HEK293 (cell line): ENCODE measurements around the gene UBE2G1.

Experiments
- CTCF ChIA-PET: fragments of 350-600 bp; formaldehyde crosslinking; extraction: SDS; loops from one replicate; lab custom pipeline; 2021; ENCODE audit warnings: antibody characterized with exemption; lab: Yijun Ruan, JAX
- POLR2A ChIA-PET: fragments of 300-600 bp; formaldehyde crosslinking; extraction: SDS; loops from one replicate; lab custom pipeline; 2020; ENCODE audit warnings: antibody characterized with exemption, inconsistent platforms; lab: Yijun Ruan, JAX
- H3K27ac ChIP-seq: fragments of 200-500 bp; sonication (Bioruptor generic); 2 replicates; pipeline ENCODE4 v1.5.1; 2014; ENCODE audit warnings: low read depth, low read length, control low read depth, inconsistent platforms; ENCODE audit errors: extremely low read depth
- H3K36me3 ChIP-seq, 2 experiments: fragments of 200-500 bp in 1 of 2; sonication (Bioruptor generic) in 1 of 2; 1 replicate in 1 of 2; 2 replicates in 1 of 2; pipeline ENCODE4 v1.5.1; 2014 to 2017; ENCODE audit warnings: inconsistent platforms in 2 of 2, low read length in 2 of 2; ENCODE audit not compliant: control insufficient read depth in 2 of 2, insufficient read depth in 1 of 2
- H3K4me1 ChIP-seq: fragments of 200-500 bp; sonication (Bioruptor generic); 2 replicates; pipeline ENCODE4 v1.5.1; 2014; ENCODE audit warnings: mild to moderate bottlenecking, low read length, inconsistent platforms; ENCODE audit not compliant: control insufficient read depth, insufficient read depth
- H3K4me3 ChIP-seq: 2 replicates; pipeline ENCODE4 v1.5.1; 2011; ENCODE audit warnings: low read depth, mild to moderate bottlenecking, control low read depth, low read length, moderate library complexity
- H3K9me3 ChIP-seq: fragments of 200-500 bp; sonication (Bioruptor generic); 2 replicates; pipeline ENCODE4 v1.5.1; 2014; ENCODE audit warnings: low read depth, low read length, inconsistent platforms; ENCODE audit not compliant: control insufficient read depth, insufficient read depth
- IKZF3 ChIP-seq: fragments of 450-650 bp; IDR thresholded peaks from 2 replicates; pipeline ENCODE4 v1.5.0; 2018; ENCODE audit warnings: missing biosample characterization, mild to moderate bottlenecking, missing genetic modification characterization, moderate library complexity
- OSR2 ChIP-seq: fragments of 450-650 bp; formaldehyde crosslinking; IDR thresholded peaks from 2 replicates; pipeline ENCODE4 v1.5.1; 2016; ENCODE audit warnings: missing biosample characterization, missing genetic modification characterization
- SP7 ChIP-seq: fragments of 450-650 bp; formaldehyde crosslinking; IDR thresholded peaks from 2 replicates; pipeline ENCODE4 v1.5.1; 2016; ENCODE audit warnings: missing biosample characterization, missing genetic modification characterization
- ZNF114 ChIP-seq: fragments of 450-650 bp; formaldehyde crosslinking; IDR thresholded peaks from 2 replicates; pipeline ENCODE4 v1.5.0; 2017; ENCODE audit warnings: missing biosample characterization, missing genetic modification characterization
- ZNF202 ChIP-seq: fragments of 450-650 bp; formaldehyde crosslinking; IDR thresholded peaks from 2 replicates; pipeline ENCODE4 v1.5.1; 2016; ENCODE audit warnings: missing biosample characterization, missing genetic modification characterization, borderline replicate concordance
- ZNF23 ChIP-seq: fragments of 450-650 bp; formaldehyde crosslinking; IDR thresholded peaks from 2 replicates; pipeline ENCODE4 v1.5.1; 2016; ENCODE audit warnings: missing biosample characterization, missing genetic modification characterization, borderline replicate concordance
- ZNF561 ChIP-seq: fragments of 450-650 bp; IDR thresholded peaks from 2 replicates; pipeline ENCODE4 v1.5.1; 2018; ENCODE audit warnings: missing biosample characterization, missing genetic modification characterization, borderline replicate concordance
- ZNF624 ChIP-seq: fragments of 450-650 bp; formaldehyde crosslinking; IDR thresholded peaks from 2 replicates; pipeline ENCODE4 v1.5.1; 2017; ENCODE audit warnings: missing biosample characterization, missing genetic modification characterization
- TF ChIP-seq, protein P1 (sequence below): fragments of 450-650 bp; formaldehyde crosslinking; IDR thresholded peaks from 2 replicates; pipeline ENCODE4 v1.5.1; 2016; ENCODE audit warnings: missing biosample characterization, missing genetic modification characterization
- TF ChIP-seq, protein P2 (sequence below): fragments of 450-650 bp; formaldehyde crosslinking; IDR thresholded peaks from 2 replicates; pipeline ENCODE4; 2016; ENCODE audit warnings: missing biosample characterization, missing genetic modification characterization
- TF ChIP-seq, protein P3 (sequence below): fragments of 450-650 bp; formaldehyde crosslinking; IDR thresholded peaks from 2 replicates; pipeline ENCODE4 v1.5.1; 2017; ENCODE audit warnings: missing biosample characterization, mild to moderate bottlenecking, missing genetic modification characterization, moderate library complexity
- TF ChIP-seq, protein P4 (sequence below): fragments of 450-650 bp; formaldehyde crosslinking; IDR thresholded peaks from 2 replicates; pipeline ENCODE4 v1.5.1; 2016; ENCODE audit warnings: missing biosample characterization, missing genetic modification characterization
- TF ChIP-seq, protein P5 (sequence below): fragments of 450-650 bp; IDR thresholded peaks from 2 replicates; pipeline ENCODE4 v1.5.1; 2018; ENCODE audit warnings: missing biosample characterization, mild to moderate bottlenecking, missing genetic modification characterization
- TF ChIP-seq, protein P6 (sequence below): fragments of 450-650 bp; formaldehyde crosslinking; IDR thresholded peaks from 2 replicates; pipeline ENCODE4 v1.5.1; 2017; ENCODE audit warnings: missing biosample characterization, missing genetic modification characterization
- TF ChIP-seq, protein P7 (sequence below): fragments of 450-650 bp; formaldehyde crosslinking; IDR thresholded peaks from 2 replicates; pipeline ENCODE4 v1.5.1; 2016; ENCODE audit warnings: missing biosample characterization, missing genetic modification characterization

Gene UBE2G1

DNA sequence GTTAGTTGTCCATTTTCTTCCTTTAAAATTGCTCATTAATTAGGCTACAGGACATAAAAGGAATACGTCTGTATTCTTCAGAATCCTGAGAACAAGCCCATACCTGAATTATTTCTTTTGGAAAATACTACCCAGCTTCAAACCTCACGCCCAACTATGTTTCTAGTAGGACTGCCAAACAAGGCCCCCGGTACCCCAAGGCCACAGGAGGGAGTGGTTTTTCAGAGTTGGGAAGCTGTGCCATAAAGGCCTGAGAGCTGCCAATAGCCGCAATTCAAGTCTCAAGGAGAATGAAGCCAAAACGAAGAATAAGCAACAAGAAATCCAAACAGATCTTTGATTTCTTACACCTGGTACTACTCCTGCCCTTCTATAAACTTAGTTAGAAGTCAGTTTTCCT lies 48.3 kb downstream of the UBE2G1 start:
- no peak for TF ChIP-seq ZNF202 (tag by site-specific recombination)
- TF ChIP-seq, protein P1, sequence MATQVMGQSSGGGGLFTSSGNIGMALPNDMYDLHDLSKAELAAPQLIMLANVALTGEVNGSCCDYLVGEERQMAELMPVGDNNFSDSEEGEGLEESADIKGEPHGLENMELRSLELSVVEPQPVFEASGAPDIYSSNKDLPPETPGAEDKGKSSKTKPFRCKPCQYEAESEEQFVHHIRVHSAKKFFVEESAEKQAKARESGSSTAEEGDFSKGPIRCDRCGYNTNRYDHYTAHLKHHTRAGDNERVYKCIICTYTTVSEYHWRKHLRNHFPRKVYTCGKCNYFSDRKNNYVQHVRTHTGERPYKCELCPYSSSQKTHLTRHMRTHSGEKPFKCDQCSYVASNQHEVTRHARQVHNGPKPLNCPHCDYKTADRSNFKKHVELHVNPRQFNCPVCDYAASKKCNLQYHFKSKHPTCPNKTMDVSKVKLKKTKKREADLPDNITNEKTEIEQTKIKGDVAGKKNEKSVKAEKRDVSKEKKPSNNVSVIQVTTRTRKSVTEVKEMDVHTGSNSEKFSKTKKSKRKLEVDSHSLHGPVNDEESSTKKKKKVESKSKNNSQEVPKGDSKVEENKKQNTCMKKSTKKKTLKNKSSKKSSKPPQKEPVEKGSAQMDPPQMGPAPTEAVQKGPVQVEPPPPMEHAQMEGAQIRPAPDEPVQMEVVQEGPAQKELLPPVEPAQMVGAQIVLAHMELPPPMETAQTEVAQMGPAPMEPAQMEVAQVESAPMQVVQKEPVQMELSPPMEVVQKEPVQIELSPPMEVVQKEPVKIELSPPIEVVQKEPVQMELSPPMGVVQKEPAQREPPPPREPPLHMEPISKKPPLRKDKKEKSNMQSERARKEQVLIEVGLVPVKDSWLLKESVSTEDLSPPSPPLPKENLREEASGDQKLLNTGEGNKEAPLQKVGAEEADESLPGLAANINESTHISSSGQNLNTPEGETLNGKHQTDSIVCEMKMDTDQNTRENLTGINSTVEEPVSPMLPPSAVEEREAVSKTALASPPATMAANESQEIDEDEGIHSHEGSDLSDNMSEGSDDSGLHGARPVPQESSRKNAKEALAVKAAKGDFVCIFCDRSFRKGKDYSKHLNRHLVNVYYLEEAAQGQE, result no peak
- TF ChIP-seq, protein P2, sequence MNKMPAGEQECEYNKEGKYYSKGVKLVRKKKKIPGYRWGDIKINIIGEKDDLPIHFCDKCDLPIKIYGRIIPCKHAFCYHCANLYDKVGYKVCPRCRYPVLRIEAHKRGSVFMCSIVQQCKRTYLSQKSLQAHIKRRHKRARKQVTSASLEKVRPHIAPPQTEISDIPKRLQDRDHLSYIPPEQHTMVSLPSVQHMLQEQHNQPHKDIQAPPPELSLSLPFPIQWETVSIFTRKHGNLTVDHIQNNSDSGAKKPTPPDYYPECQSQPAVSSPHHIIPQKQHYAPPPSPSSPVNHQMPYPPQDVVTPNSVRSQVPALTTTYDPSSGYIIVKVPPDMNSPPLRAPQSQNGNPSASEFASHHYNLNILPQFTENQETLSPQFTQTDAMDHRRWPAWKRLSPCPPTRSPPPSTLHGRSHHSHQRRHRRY, result no peak
- no peak for TF ChIP-seq ZNF23 (tag by site-specific recombination)
- TF ChIP-seq, protein P3, sequence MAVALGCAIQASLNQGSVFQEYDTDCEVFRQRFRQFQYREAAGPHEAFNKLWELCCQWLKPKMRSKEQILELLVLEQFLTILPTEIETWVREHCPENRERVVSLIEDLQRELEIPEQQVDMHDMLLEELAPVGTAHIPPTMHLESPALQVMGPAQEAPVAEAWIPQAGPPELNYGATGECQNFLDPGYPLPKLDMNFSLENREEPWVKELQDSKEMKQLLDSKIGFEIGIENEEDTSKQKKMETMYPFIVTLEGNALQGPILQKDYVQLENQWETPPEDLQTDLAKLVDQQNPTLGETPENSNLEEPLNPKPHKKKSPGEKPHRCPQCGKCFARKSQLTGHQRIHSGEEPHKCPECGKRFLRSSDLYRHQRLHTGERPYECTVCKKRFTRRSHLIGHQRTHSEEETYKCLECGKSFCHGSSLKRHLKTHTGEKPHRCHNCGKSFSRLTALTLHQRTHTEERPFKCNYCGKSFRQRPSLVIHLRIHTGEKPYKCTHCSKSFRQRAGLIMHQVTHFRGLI (tag by site-specific recombination), result peak; percentile 64; the same call in 1 of the 2 replicates
- TF ChIP-seq, protein P4, sequence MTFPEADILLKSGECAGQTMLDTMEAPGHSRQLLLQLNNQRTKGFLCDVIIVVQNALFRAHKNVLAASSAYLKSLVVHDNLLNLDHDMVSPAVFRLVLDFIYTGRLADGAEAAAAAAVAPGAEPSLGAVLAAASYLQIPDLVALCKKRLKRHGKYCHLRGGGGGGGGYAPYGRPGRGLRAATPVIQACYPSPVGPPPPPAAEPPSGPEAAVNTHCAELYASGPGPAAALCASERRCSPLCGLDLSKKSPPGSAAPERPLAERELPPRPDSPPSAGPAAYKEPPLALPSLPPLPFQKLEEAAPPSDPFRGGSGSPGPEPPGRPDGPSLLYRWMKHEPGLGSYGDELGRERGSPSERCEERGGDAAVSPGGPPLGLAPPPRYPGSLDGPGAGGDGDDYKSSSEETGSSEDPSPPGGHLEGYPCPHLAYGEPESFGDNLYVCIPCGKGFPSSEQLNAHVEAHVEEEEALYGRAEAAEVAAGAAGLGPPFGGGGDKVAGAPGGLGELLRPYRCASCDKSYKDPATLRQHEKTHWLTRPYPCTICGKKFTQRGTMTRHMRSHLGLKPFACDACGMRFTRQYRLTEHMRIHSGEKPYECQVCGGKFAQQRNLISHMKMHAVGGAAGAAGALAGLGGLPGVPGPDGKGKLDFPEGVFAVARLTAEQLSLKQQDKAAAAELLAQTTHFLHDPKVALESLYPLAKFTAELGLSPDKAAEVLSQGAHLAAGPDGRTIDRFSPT (tag by site-specific recombination), result no peak
- Histone ChIP-seq H3K4me3 (no peak overlapping the region), H3K36me3 (no peaks in the 10 kb centered on the region), H3K27ac (no peak overlapping the region), H3K4me1 (peaks cover 32% of the 10 kb centered on the region), H3K9me3 (no peaks in the 10 kb centered on the region)
- CTCF ChIA-PET, result interaction anchor here (0.9 to 2.6 kb wide), 3 partner anchors 12 to 102 kb away, joined by 3 to 11 read pairs (median 5); no protein-coding TSS in a partner anchor
- POLR2A ChIA-PET, result interaction anchor here (0.5 kb wide), 1 partner anchor 472 kb away, joined by 3 read pairs; the partner anchor contains the start of gene NCBP3

DNA sequence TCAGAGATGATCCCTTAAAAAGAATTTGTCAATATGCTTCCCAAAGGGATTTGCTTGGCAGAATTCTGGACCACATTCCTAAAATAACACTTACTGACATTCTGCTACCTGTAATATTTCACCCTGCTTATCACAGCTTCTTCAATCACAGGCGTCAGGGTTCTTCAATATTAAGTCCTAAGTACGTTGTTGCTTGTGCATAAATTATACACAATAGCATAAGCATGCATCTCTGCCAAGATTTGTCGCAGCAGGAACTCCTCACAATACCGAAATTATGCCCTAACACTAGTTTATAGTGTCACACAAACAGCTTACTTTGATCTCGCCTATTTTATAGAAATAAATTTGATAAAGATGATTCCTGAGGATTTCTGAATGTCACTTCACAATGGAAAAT lies 48.9 kb downstream of the UBE2G1 start:
- CTCF ChIA-PET, result interaction anchor here (0.5 to 2.6 kb wide), 6 partner anchors 10 to 116 kb away, joined by 3 to 11 read pairs (median 3); no protein-coding TSS in a partner anchor
- POLR2A ChIA-PET, result interaction anchor here (0.5 kb wide), 1 partner anchor 472 kb away, joined by 3 read pairs; the partner anchor contains the start of gene NCBP3
- TF ChIP-seq IKZF3 (tag by site-specific recombination) (peak; percentile 46; the same call in 1 of the 2 replicates), SP7 (tag by site-specific recombination) (peak; percentile 30; the same call in 1 of the 2 replicates), ZNF561 (tag by site-specific recombination) (no peak), ZNF114 (tag by site-specific recombination) (no peak), OSR2 (tag by site-specific recombination) (peak; percentile 78), ZNF624 (tag by site-specific recombination) (no peak)
- TF ChIP-seq, protein P5, sequence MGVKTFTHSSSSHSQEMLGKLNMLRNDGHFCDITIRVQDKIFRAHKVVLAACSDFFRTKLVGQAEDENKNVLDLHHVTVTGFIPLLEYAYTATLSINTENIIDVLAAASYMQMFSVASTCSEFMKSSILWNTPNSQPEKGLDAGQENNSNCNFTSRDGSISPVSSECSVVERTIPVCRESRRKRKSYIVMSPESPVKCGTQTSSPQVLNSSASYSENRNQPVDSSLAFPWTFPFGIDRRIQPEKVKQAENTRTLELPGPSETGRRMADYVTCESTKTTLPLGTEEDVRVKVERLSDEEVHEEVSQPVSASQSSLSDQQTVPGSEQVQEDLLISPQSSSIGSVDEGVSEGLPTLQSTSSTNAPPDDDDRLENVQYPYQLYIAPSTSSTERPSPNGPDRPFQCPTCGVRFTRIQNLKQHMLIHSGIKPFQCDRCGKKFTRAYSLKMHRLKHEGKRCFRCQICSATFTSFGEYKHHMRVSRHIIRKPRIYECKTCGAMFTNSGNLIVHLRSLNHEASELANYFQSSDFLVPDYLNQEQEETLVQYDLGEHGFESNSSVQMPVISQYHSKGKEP (tag by site-specific recombination), result 0 out of 2 replicates have a peak, but pooled peaks have one; percentile 53
- TF ChIP-seq, protein P6, sequence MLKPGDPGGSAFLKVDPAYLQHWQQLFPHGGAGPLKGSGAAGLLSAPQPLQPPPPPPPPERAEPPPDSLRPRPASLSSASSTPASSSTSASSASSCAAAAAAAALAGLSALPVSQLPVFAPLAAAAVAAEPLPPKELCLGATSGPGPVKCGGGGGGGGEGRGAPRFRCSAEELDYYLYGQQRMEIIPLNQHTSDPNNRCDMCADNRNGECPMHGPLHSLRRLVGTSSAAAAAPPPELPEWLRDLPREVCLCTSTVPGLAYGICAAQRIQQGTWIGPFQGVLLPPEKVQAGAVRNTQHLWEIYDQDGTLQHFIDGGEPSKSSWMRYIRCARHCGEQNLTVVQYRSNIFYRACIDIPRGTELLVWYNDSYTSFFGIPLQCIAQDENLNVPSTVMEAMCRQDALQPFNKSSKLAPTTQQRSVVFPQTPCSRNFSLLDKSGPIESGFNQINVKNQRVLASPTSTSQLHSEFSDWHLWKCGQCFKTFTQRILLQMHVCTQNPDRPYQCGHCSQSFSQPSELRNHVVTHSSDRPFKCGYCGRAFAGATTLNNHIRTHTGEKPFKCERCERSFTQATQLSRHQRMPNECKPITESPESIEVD (tag by site-specific recombination), result peak; percentile 72
- TF ChIP-seq, protein P7, sequence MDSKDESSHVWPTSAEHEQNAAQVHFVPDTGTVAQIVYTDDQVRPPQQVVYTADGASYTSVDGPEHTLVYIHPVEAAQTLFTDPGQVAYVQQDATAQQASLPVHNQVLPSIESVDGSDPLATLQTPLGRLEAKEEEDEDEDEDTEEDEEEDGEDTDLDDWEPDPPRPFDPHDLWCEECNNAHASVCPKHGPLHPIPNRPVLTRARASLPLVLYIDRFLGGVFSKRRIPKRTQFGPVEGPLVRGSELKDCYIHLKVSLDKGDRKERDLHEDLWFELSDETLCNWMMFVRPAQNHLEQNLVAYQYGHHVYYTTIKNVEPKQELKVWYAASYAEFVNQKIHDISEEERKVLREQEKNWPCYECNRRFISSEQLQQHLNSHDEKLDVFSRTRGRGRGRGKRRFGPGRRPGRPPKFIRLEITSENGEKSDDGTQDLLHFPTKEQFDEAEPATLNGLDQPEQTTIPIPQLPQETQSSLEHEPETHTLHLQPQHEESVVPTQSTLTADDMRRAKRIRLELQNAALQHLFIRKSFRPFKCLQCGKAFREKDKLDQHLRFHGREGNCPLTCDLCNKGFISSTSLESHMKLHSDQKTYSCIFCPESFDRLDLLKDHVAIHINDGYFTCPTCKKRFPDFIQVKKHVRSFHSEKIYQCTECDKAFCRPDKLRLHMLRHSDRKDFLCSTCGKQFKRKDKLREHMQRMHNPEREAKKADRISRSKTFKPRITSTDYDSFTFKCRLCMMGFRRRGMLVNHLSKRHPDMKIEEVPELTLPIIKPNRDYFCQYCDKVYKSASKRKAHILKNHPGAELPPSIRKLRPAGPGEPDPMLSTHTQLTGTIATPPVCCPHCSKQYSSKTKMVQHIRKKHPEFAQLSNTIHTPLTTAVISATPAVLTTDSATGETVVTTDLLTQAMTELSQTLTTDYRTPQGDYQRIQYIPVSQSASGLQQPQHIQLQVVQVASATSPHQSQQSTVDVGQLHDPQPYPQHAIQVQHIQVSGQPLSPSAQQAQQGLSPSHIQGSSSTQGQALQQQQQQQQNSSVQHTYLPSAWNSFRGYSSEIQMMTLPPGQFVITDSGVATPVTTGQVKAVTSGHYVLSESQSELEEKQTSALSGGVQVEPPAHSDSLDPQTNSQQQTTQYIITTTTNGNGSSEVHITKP (tag by site-specific recombination), result peak; percentile 37; the same call in 1 of the 2 replicates

More for the DNA sequence above, 48.9 kb downstream of the UBE2G1 start:
- no peak overlapping the region for H3K4me3 ChIP-seq
- no peaks in the 10 kb centered on the region for H3K36me3 ChIP-seq
- H3K27ac ChIP-seq, result no peak overlapping the region
- no peaks in the 10 kb centered on the region for H3K9me3 ChIP-seq
- H3K4me1 ChIP-seq, result peaks cover 36% of the 10 kb centered on the region
